Stimulated activated naive CD8-positive, alpha-beta T cell treated with anti-CD3 and anti-CD28 coated beads, Interleukin-15, Interleukin-2, amounts not matched to agents 100 ng/mL and 50 ng/mL, for 24 hours (primary cell): ENCODE results near the gene PMP22.

Experiments used
- H3K27ac Mint-ChIP-seq: one replicate; pipeline ENCODE4 v1.8.0; 2021; ENCODE audit warnings: mild to moderate bottlenecking, mixed read lengths
- H3K27me3 Mint-ChIP-seq: one replicate; pipeline ENCODE4 v1.8.0; 2021; ENCODE audit warnings: mixed read lengths
- H3K36me3 Mint-ChIP-seq: one replicate; pipeline ENCODE4 v1.8.0; 2021; ENCODE audit warnings: low read depth, mixed read lengths
- H3K4me1 Mint-ChIP-seq: one replicate; pipeline ENCODE4 v1.8.0; 2021; ENCODE audit warnings: low read depth, mixed read lengths
- H3K4me3 Mint-ChIP-seq: one replicate; pipeline ENCODE4 v1.8.0; 2021; ENCODE audit warnings: mild to moderate bottlenecking, mixed read lengths
- H3K9me3 Mint-ChIP-seq: one replicate; pipeline ENCODE4 v1.8.0; 2021; ENCODE audit warnings: mixed read lengths

The PMP22 gene

DNA sequence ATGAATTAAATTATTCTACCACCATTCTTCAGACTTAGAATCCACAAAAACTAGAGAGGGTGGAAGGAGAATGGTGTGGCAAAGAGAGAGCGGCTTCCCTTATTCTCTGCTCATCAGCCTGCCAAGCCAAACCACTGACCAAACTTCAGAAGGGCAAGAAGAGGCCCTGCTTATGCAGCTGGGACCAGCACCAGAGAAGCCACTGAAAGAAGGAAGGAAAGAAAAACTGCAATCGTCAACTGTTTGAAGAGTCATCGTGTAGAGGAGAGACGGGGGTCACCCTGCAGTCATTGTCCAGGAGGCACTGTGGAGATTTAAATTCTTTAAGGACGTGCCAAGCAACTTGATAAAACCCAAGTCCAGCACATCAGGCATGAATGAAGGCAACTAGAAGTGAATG is 15.6 kb downstream of the PMP22 start:
- Mint-ChIP-seq H3K36me3 (no peaks in the 10 kb centered on the region), H3K4me1 (no peaks in the 10 kb centered on the region), H3K27me3 (peaks cover 18% of the 10 kb centered on the region), H3K27ac (no peak overlapping the region), H3K9me3 (no peaks in the 10 kb centered on the region), H3K4me3 (no peak overlapping the region)

DNA sequence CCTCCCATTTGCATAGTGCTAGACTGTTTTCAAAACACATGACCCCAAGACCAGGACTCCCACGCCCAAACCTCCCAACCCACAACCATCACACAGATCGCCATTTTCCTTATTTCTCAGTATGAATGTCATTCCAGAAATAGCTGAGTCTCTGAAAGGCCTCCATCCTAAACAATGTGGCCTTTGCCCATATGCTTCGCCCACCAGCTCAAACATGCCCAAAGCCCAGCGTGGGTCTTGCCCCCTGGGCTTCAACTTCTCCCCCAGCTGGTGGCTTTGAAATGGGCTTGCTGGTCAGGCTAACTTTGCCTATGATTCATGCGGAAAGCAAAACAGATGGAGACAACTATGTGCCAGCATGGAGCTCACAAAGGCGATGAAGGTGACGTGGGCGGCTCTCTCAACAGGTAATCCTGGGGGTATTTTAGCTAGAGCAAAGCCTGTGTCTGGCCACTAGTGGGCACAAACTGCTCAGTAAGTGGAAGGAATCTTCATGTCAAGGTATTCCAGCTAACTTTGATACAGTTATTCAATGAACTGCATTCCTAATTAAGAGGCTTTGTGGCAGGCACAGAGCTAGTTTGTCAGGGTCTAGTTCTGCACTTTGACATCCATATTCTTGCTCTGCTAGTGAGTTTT is 17.1 kb downstream of the PMP22 start:
- Mint-ChIP-seq H3K27ac (no peak overlapping the region), H3K4me3 (no peak overlapping the region), H3K36me3 (no peaks in the 10 kb centered on the region), H3K27me3 (peaks cover 7% of the 10 kb centered on the region), H3K4me1 (no peaks in the 10 kb centered on the region), H3K9me3 (no peaks in the 10 kb centered on the region)

DNA sequence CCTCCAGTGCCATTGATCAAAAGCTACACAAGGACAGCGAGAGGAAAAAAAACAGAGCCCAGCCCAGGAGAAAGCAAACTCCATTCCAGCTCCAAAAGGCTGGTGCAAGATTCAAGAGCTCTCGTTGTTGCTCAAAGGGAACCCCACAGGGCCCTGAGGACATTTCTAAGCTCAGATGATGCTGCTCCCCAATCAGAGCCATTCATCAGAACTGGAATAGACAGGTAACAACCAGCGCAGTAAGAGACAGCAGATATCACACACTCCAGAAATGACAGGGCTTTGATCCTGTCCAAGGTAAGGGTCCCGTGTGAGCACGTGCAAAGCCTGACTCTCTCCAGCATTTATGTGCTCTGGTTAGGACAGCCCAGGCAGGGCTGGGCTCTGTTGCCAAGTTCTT is 20.1 kb downstream of the PMP22 start:
- peaks cover 5% of the 10 kb centered on the region for H3K9me3 Mint-ChIP-seq
- peaks cover 21% of the 10 kb centered on the region for H3K27me3 Mint-ChIP-seq
- no peak overlapping the region for H3K27ac Mint-ChIP-seq
- H3K4me3 Mint-ChIP-seq: no peak overlapping the region
- no peaks in the 10 kb centered on the region for H3K4me1 Mint-ChIP-seq
- no peaks in the 10 kb centered on the region for H3K36me3 Mint-ChIP-seq

DNA sequence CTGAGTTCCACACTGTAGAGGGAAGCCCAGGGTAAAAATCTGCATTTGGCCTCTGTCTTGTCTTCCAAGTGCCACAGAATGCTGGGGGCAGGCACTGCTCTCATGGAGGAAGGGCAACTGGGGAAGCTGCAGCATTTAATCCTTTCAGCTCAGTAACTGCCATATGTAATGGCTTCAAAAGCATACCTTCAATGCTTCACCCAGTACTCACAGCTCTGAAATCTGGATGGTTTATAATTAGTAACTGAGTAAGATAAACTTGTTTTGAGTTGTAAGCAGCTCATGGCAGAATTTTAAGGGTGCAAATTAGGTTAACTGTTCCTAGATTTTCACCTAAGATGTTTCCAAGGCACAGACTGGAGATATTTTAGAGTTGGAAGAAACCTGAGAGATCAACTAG is 24.5 kb downstream of the PMP22 start:
- peaks cover 10% of the 10 kb centered on the region for H3K4me1 Mint-ChIP-seq
- H3K27ac Mint-ChIP-seq: no peak overlapping the region
- no peaks in the 10 kb centered on the region for H3K36me3 Mint-ChIP-seq
- no peak overlapping the region for H3K4me3 Mint-ChIP-seq
- peaks cover 31% of the 10 kb centered on the region for H3K27me3 Mint-ChIP-seq
- H3K9me3 Mint-ChIP-seq: peaks cover 5% of the 10 kb centered on the region

DNA sequence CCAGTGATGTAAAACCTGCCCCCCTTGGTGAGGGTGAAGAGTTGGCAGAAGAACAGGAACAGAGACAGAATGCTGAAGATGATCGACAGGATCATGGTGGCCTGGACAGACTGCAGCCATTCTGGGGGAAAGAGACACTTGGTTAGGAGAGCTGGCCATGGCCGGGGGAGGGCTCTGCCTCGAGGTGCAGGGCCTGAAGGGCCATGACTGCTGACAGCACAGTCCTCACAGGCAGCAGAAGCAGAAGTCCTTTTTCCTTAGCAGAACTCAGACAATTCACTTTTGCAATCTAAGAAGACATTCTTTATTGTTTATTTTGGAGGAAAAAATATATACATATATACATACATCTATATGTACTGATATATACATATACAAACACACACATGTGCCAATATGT is 25.6 kb downstream of the PMP22 start:
- H3K27me3 Mint-ChIP-seq: peaks cover 31% of the 10 kb centered on the region
- peaks cover 10% of the 10 kb centered on the region for H3K4me1 Mint-ChIP-seq
- no peaks in the 10 kb centered on the region for H3K36me3 Mint-ChIP-seq
- H3K9me3 Mint-ChIP-seq: peaks cover 5% of the 10 kb centered on the region
- no peak overlapping the region for H3K27ac Mint-ChIP-seq
- no peak overlapping the region for H3K4me3 Mint-ChIP-seq

DNA sequence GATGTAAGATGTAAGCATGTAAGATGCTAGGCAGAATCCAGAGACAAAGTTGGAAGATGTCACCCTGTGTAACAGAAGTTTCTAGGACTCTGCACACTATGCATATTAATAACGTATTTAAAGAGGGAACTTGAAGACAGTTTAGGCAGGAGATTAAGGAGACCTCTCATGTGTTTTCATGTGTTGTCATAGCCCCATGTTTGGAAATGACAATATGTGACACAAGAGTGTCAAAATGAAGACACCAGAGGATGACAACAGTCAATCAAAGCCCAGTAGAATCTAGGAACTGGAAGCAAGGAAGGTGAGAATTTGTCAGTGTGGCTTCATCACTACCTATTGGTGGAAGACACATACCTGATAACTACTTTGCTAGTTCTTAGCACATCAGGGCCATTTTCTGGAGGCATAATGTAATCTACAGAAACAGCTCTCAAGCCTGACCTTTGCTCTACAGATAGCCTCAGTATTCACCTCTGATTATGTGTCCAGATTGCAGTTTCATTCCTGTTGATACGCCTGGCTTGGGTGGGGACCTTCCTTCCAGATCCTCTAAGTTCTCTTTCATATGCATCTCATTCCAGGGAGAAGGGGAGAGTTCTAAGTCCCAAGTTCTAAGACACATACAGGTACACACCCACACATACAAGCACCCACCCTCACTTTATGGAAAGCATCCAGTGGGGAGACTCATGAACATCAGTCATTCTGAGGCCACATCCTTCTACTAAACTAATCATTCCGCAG is 26.3 kb downstream of the PMP22 start:
- no peak overlapping the region for H3K4me3 Mint-ChIP-seq
- H3K4me1 Mint-ChIP-seq: peaks cover 10% of the 10 kb centered on the region
- H3K9me3 Mint-ChIP-seq: peaks cover 5% of the 10 kb centered on the region
- peaks cover 31% of the 10 kb centered on the region for H3K27me3 Mint-ChIP-seq
- H3K27ac Mint-ChIP-seq: no peak overlapping the region
- no peaks in the 10 kb centered on the region for H3K36me3 Mint-ChIP-seq

DNA sequence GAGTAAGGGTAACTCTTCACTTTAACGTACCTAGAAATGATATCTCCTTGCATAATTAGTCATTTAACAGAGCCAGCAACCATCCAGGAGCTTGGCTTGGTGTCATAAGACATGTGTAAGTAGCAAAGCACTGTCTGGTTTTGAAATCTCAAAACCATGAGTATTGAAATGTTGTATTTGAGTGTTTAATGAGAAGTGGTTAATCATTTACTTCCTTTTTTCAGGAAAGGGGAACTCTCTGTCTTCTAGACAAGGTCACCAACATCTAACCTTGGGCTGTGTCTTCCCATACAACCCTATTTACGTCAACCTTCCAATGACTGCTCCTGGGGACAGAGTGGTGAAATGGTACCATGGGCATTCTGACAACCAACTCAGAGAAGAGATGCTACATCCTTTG is 27.1 kb downstream of the PMP22 start:
- no peak overlapping the region for H3K4me3 Mint-ChIP-seq
- H3K9me3 Mint-ChIP-seq: peaks cover 5% of the 10 kb centered on the region
- peaks cover 28% of the 10 kb centered on the region for H3K27me3 Mint-ChIP-seq
- no peaks in the 10 kb centered on the region for H3K36me3 Mint-ChIP-seq
- no peak overlapping the region for H3K27ac Mint-ChIP-seq
- peaks cover 10% of the 10 kb centered on the region for H3K4me1 Mint-ChIP-seq

DNA sequence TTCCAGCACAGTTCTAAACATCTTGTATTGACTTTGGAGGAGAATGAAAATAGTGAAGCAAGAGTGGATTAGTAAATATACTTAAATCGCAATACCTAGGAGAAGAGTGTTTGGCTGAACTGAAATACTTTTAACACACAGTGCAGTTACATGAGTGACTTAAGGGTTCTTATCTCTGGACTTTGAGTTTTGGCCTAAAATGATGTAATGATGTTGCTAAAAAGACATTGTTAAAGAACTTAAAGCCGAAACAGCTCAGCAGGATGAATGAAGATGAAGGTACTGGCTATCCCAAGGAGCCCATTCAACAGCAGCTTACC is 28.1 kb downstream of the PMP22 start:
- Mint-ChIP-seq H3K4me3 (no peak overlapping the region), H3K27ac (no peak overlapping the region), H3K36me3 (no peaks in the 10 kb centered on the region), H3K9me3 (no peaks in the 10 kb centered on the region), H3K4me1 (peaks cover 10% of the 10 kb centered on the region), H3K27me3 (peaks cover 20% of the 10 kb centered on the region)

DNA sequence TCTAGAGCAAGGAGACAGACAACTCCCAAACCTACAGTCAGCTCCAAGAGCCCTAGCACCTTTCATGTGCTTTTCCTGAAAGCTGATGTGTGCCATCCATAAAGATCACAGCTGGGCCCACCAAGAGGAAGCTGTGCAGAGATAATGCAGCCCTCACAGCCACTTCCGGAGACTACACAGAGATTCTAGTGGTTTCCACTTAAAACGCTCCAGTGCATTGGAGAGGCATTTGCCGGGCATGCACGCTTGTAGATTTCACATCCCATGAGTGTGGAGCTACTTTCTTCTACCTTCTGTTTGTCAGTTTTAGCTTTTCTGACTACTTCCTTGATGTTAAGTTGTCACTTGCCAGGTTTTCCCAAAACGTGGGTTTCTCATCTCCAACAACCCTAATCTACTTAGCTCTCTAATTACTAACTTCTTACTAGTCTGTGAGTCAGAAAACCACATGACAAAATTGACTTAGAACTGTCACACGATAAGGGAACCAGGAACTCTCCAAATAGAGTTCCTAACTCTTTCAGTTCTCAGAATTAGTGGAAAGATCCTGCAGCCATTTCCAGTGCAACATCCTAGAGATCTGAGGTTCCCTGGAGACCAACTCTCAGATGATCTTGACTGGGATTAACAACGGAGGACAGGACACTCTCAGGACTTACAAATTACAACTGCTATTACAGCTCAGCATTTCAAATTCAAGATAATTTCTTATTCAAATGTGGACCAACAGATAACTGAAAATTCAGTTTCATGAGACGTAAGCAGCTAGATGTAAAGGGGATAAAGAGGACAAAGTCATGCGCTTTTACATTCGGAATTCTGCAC is 28.6 kb downstream of the PMP22 start:
- Mint-ChIP-seq H3K9me3 (no peaks in the 10 kb centered on the region), H3K27ac (peak overlapping the region; percentile 8), H3K36me3 (no peaks in the 10 kb centered on the region), H3K27me3 (peaks cover 17% of the 10 kb centered on the region), H3K4me3 (no peak overlapping the region), H3K4me1 (peaks cover 10% of the 10 kb centered on the region)

DNA sequence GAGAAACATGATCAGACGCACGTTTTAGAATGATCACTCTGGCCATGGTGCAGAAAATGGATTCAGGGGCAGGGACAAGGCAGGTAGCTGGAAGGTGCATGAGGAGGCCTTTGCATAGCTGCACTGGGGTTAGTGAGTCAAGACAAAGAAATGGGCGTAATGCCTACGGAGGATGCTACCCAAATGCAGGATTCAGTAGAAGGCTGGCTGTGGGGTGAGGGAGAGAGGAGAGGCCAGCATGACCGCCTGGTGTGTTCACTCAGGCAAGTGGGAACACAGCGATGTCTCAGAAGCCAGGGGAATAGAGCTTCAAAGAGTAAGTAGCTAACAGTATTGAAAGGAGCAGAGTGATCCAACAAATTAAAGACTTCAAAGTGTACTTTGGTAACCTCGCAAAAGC is 31.2 kb downstream of the PMP22 start:
- no peaks in the 10 kb centered on the region for H3K36me3 Mint-ChIP-seq
- peaks cover 10% of the 10 kb centered on the region for H3K4me1 Mint-ChIP-seq
- H3K27ac Mint-ChIP-seq: no peak overlapping the region
- no peak overlapping the region for H3K4me3 Mint-ChIP-seq
- H3K9me3 Mint-ChIP-seq: no peaks in the 10 kb centered on the region
- peaks cover 8% of the 10 kb centered on the region for H3K27me3 Mint-ChIP-seq

DNA sequence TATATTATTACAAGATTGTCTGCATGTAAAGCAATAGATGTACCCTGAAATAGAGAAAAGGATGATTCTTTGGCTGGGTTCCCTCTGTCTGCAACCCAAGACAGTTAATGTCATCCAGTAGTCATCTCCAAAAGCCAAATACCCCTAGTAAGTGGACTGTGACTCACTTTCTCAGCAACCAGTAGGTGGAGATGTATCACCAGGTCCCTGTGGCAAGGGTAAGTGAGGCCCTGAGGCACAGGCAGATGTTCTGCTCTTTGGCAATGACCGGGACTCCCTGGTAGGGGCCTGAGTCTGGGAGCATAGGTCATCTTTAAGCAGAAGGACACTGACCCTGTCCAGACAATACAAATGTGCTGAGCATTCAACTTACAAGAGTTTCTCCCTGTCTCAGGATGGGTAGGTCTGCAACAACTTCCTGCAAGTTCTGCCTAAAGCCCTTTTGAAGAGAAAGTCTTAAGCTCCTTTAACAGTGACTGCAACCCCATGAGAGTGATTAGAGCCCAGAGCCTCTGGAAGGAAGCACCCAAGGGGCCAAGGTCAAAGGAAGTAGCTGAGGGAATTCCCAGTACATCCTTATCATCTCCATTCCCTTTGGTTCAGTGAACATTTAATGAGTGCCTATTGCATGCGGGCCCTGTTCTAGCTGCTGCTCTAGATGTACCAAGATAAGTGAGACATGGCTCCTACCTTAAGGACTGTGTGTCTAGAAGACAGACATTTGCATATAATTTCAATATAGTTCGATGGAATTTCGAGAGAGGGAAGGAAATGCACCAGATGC is 31.9 kb downstream of the PMP22 start:
- Mint-ChIP-seq H3K4me3 (no peak overlapping the region), H3K9me3 (no peaks in the 10 kb centered on the region), H3K36me3 (no peaks in the 10 kb centered on the region), H3K27ac (no peak overlapping the region), H3K4me1 (peaks cover 10% of the 10 kb centered on the region), H3K27me3 (peaks cover 8% of the 10 kb centered on the region)

DNA sequence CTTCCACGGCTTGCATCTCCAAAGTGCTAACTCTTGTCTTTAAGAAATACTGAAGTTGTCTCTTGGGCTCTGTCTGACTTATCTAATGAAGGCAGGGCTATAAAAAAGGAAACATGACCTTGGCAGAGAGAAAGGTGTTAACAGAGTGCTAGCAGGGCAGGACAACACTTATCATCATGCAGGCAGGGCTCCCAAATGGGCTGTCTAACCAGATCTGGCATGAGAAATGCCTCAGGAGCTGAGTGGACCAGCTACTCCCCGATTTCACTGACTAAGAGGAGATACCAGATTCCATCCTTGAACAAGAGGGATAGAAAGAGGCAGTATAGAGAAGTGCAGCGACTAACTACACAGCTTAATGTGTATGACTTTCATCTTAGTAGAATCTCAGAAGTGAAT is 32.6 kb downstream of the PMP22 start:
- Mint-ChIP-seq H3K9me3 (no peaks in the 10 kb centered on the region), H3K4me1 (peaks cover 10% of the 10 kb centered on the region), H3K27ac (no peak overlapping the region), H3K36me3 (no peaks in the 10 kb centered on the region), H3K4me3 (no peak overlapping the region), H3K27me3 (peaks cover 12% of the 10 kb centered on the region)

DNA sequence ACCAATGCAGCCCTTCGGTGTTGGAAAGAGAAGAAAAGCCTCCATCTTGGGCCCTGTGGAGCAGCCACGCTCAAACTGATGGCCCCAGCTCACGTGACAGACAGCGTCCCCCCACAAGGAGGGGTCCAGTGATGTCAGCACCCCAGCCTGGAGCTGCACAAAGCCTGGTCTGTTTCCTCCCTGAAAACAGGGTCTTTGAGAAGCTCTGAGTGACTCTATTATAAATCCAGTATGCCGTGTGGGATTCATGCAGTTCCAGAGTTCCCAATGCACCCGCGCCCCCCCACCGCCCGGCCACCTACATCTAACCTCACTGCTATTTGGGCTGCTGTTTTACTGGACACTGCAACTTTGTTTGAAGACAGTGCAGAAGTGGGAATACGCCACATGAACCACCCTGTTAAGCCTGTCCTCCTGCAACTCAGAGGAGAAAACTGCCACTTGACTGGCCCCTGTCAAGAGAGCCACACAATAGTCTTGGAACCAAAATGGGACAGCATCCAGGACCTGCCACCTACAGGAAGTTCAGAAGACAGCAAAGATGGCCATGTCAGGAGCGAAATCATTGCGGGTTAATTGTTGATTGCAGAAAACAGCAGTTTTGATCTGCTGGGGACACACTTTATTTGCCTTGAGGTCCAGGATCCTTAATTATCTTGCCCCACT is 33.1 kb downstream of the PMP22 start:
- H3K36me3 Mint-ChIP-seq: no peaks in the 10 kb centered on the region
- no peak overlapping the region for H3K27ac Mint-ChIP-seq

DNA sequence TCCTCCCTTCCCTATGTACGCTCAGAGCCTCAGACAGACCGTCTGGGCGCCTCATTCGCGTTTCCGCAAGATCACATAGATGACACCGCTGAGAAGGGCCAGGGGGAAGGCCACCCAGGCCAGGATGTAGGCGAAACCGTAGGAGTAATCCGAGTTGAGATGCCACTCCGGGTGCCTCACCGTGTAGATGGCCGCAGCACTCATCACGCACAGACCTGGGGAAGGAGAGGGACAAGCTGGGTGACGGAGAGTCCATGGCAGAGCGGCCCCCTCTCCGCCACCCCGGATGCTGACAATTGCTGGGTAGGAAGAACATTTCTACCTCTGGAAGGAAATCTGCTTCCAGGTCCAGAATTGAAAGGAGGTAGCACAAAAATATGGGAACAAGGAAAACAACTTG is 34.3 kb downstream of the PMP22 start:
- H3K4me3 Mint-ChIP-seq: no peak overlapping the region
- H3K36me3 Mint-ChIP-seq: no peaks in the 10 kb centered on the region
- no peaks in the 10 kb centered on the region for H3K9me3 Mint-ChIP-seq
- H3K27ac Mint-ChIP-seq: no peak overlapping the region
- H3K4me1 Mint-ChIP-seq: peaks cover under 1% of the 10 kb centered on the region
- H3K27me3 Mint-ChIP-seq: peaks cover 3% of the 10 kb centered on the region

More for the DNA sequence above, 33.1 kb downstream of the PMP22 start:
- H3K4me1 Mint-ChIP-seq: peaks cover 10% of the 10 kb centered on the region
- H3K4me3 Mint-ChIP-seq: no peak overlapping the region
- H3K27me3 Mint-ChIP-seq: peaks cover 9% of the 10 kb centered on the region
- H3K9me3 Mint-ChIP-seq: no peaks in the 10 kb centered on the region
